Right lung (tissue), 10 donors: ENCODE results near the gene PROSER3. TPM values are rescaled to one million over a fixed set of nuclear protein-coding genes. Genes with fewer than 3 reads are reported as not detected.

Experiments used
- DNase-seq, 2 donors: peaks; one replicate each; pipeline ENCODE4 v3.0.0-alpha.2; 2013
- long read RNA-seq, 8 donors: transcript quantifications; one replicate each; lab custom pipeline, GENCODE V29; 2026
- polyA plus RNA-seq, 5 donors: library from polyadenylated mRNA; unstranded; fragments of 120-200 nt; gene quantifications; one replicate each; pipeline versions ENCODE4 v1.2.1 to v1.2.3, GENCODE V29; 2013; ENCODE audit warnings: inconsistent platforms in 1 of 5, low replicate concordance in 1 of 5; ENCODE audit not compliant: insufficient read length in 5 of 5, insufficient read depth in 1 of 5

Gene PROSER3
- 10 to 100 TPM; 15.9 to 21.4 (median 20.2) TPM for polyA plus RNA-seq
- long read RNA-seq, donor 1, partial matches to known transcripts = 0 of 2 reads
- long read RNA-seq, donor 1, other reads (novel, unspliced or antisense) = 0 of 2 reads
- long read RNA-seq, donor 2 = 0 reads
- long read RNA-seq, donor 3 = 0 reads
- long read RNA-seq, donor 4 = 0 reads
- long read RNA-seq, donor 5, partial matches to known transcripts = 0 of 4 reads
- long read RNA-seq, donor 5, other reads (novel, unspliced or antisense) = 0 of 4 reads
- long read RNA-seq, donor 6 = 0 reads
- long read RNA-seq, donor 7, partial matches to known transcripts = 0 of 2 reads
- long read RNA-seq, donor 7, other reads (novel, unspliced or antisense) = 0 of 2 reads
- long read RNA-seq, donor 8 = 0 reads

GRCh38 chr19:35757749-35758608 is at the start of gene PROSER3:
PROSER3 (plus strand) TSS chr19:35758176; CDS start chr19:35758216, 40 bp downstream.
- DNase-seq = peak; percentile 97 to 98

GRCh38 chr19:35708391-35708790 is 49.6 kb upstream of the PROSER3 start:
- no peak for DNase-seq

GRCh38 chr19:35710784-35711723 is 46.9 kb upstream of the PROSER3 start:
- no peak for DNase-seq

- no peak for DNase-seq
Measured at GRCh38 chr19:35712567-35713505, 45.1 kb upstream of the PROSER3 start.

DNA sequence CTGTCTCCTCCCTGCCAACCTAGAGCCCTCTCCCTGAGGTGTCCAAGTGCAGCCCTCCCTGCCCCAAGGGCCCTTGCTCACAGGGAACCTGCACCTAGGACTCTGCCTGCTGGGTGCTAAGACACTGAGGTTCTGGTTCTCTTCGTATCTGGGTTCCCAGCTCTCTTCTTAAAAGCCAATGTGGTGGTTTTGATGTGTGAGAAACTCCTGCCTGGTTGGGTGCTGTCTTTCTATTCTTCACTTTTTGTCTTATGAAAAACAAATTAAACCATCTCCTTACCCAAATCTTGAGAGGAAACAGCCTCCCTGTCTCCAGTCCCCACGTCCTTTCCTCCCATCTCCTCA is 44.5 kb upstream of the PROSER3 start:
- no peak for DNase-seq

DNA sequence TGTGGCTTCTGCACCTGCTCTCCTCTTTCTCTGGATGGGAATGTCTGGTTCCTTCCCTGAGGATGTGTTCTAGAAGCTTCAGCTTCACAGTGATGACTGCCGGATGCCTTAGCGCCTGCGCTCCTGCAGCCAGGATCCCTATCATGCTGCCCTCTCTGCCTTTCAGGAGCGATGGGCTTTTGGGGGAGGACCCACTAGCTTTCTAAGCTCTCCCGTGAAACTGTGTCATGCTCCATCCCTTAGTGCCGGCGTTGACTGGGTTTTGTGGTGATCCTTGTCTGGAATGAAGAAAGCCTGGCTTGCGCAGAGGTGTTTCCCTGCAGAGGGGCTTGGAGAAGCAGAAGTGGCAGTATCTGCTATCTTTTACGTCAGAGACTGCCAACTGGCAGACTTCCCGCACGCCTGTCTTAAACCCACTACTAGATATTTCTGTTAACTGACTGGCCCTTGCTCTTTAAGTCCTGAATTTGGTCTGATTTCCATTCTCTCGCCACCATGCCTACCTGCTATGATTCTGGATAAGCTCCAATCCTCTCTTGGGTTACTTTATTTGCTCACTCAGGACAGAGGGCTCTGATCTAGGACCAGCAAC is 44.0 kb upstream of the PROSER3 start:
- DNase-seq = no peak

DNA sequence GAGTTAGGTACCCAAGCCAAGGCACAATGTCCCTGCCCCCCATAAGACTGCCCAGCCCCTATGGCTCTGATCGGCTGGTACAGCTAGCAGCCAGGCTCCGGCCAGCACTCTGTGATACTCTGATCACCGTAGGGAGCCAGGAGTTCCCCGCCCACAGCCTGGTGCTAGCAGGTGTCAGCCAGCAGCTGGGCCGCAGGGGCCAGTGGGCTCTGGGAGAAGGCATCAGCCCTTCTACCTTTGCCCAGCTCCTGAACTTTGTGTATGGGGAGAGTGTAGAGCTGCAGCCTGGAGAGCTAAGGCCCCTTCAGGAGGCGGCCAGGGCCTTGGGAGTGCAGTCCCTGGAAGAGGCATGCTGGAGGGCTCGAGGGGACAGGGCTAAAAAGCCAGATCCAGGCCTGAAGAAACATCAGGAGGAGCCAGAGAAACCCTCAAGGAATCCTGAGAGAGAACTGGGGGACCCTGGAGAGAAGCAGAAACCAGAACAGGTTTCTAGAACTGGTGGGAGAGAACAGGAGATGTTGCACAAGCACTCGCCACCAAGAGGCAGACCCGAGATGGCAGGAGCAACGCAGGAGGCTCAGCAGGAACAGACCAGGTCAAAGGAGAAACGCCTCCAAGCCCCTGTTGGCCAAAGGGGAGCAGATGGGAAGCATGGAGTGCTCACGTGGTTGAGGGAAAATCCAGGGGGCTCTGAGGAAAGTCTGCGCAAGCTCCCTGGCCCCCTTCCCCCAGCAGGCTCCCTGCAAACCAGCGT is 43.2 kb upstream of the PROSER3 start:
- DNase-seq = no peak

- DNase-seq = no peak
Measured at GRCh38 chr19:35715355-35715809, 42.6 kb upstream of the PROSER3 start.

- no peak for DNase-seq
Measured at GRCh38 chr19:35715981-35716800, 41.8 kb upstream of the PROSER3 start.

GRCh38 chr19:35716801-35717664 is 40.9 kb upstream of the PROSER3 start:
- DNase-seq = peak; percentile 80 to 81

GRCh38 chr19:35717665-35718344 is 40.2 kb upstream of the PROSER3 start, which contains the start of gene KMT2B:
KMT2B (plus strand) TSS chr19:35718003; CDS start chr19:35718019, 16 bp downstream.
- DNase-seq = peak; percentile 94 to 95

DNA sequence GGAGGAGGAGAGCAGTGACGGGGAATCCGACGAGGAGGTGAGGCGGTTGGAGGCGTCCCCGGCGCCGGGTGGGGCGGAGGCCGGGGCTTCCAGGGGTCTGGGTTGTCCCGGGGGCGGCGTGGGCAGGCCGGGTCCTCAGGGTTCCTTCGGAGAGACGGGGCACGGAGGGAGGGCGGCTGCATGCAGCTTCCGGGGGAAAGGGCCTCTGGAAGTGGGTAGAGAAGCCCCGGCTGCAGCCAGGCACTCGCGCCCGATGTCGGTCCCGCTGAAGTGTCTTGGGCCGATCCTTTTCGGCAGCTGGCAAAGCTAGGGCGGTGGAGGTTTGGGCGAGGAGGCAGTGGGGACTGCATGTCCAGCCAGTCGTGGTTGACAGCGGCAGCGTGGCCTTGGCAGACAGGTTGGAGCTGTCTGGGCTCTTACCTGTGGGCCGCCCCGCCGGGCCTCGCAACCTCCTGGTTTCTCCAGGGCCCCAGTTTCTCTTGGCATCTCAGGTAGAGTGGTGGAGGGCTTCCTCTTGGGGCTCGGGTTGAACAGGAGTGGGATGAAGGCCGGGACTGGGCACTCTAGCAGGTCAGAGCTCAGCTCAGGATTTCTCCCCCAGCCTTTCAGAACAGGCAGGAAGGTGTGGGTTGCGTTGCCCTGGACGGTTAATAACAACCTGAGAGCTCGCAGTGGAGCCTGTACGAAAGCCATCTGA is 39.5 kb upstream of the PROSER3 start:
- no peak for DNase-seq

DNA sequence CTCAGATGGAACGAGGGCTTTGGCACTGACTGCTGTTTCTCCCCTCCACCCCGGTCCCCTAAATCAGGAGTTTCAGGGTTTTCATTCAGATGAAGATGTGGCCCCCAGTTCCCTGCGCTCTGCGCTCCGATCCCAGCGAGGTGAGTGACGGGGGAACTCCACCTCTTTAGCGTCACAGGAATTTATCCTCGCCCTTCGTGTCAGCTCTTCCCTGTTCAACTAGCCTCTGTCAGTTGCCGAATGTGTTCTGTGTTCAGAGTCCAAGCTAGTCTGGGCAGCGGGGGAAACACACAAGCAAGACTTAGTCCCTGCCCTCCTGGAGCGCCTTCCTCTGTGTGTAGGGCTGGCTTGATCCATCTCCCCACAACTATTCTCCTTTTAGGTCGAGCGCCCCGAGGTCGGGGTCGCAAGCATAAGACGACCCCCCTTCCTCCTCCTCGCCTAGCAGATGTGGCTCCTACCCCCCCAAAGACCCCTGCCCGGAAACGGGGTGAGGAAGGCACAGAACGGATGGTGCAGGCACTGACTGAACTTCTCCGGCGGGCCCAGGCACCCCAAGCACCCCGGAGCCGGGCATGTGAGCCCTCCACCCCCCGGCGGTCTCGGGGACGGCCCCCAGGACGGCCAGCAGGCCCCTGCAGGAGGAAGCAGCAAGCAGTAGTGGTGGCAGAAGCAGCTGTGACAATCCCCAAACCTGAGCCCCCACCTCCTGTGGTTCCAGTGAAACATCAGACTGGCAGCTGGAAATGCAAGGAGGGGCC is 38.4 kb upstream of the PROSER3 start:
- DNase-seq = no peak

DNA sequence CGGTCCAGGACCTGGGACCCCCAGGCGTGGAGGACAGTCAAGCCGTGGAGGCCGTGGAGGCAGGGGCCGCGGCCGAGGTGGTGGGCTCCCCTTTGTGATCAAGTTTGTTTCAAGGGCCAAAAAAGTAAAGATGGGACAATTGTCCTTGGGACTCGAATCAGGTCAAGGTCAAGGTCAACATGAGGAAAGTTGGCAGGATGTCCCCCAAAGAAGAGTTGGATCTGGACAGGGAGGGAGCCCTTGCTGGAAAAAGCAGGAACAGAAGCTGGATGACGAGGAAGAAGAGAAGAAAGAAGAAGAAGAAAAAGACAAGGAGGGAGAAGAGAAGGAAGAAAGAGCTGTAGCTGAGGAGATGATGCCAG is 37.8 kb upstream of the PROSER3 start:
- DNase-seq = no peak

DNA sequence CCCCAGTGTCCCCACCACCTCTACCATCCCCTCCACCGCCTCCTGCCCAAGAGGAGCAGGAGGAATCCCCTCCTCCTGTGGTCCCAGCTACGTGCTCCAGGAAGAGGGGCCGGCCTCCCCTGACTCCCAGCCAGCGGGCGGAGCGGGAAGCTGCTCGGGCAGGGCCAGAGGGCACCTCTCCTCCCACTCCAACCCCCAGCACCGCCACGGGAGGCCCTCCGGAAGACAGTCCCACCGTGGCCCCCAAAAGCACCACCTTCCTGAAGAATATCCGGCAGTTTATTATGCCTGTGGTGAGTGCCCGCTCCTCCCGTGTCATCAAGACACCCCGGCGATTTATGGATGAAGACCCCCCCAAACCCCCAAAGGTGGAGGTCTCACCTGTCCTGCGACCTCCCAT is 37.3 kb upstream of the PROSER3 start:
- no peak for DNase-seq
